Liver (tissue), 9 donors: Measurements from ENCODE around the gene HDAC9. TPM values are rescaled to one million over a fixed set of nuclear protein-coding genes. Genes with fewer than 3 reads are reported as not detected.

Experiments
- DNase-seq: peaks from one replicate; pipeline ENCODE4 v3.0.0-alpha.2; 2017; ENCODE audit warnings: low spot score
- H3K27ac ChIP-seq, 2 donors: one replicate each; pipeline ENCODE4 v1.7.0; 2013; ENCODE audit warnings: inconsistent platforms in 2 of 2, low read length in 2 of 2, control low read depth in 1 of 2, low read depth in 1 of 2, mild to moderate bottlenecking in 1 of 2
- H3K27me3 ChIP-seq, 4 donors: one replicate each; pipeline versions ENCODE4 v1.6.1 to v1.7.0; 2013; ENCODE audit warnings: low read length in 3 of 4, inconsistent platforms in 1 of 4, mild to moderate bottlenecking in 1 of 4, moderate library complexity in 1 of 4; ENCODE audit not compliant: control insufficient read depth in 4 of 4, insufficient read depth in 4 of 4
- H3K36me3 ChIP-seq, 4 donors: one replicate each; pipeline versions ENCODE4 v1.6.1 to v1.7.0; 2013; ENCODE audit warnings: low read length in 3 of 4, mild to moderate bottlenecking in 3 of 4, low read depth in 1 of 4, moderate library complexity in 1 of 4; ENCODE audit not compliant: control insufficient read depth in 4 of 4, insufficient read depth in 3 of 4
- H3K4me1 ChIP-seq, 4 donors: one replicate each; pipeline versions ENCODE4 v1.6.1 to v1.7.0; 2013; ENCODE audit warnings: low read length in 3 of 4, mild to moderate bottlenecking in 3 of 4, moderate library complexity in 1 of 4; ENCODE audit not compliant: control insufficient read depth in 4 of 4, insufficient read depth in 4 of 4
- H3K4me3 ChIP-seq, 3 donors: one replicate each; pipeline versions ENCODE4 v1.6.1 to v1.7.0; 2013; ENCODE audit warnings: low read length in 3 of 3, control low read depth in 1 of 3, low read depth in 1 of 3, mild to moderate bottlenecking in 1 of 3
- H3K9ac ChIP-seq, 2 donors: one replicate each; pipeline ENCODE4 v1.7.0; 2013; ENCODE audit warnings: low read length in 2 of 2, mild to moderate bottlenecking in 2 of 2, moderate library complexity in 2 of 2, control low read depth in 1 of 2, low read depth in 1 of 2
- H3K9me3 ChIP-seq, 4 donors: one replicate each; pipeline versions ENCODE4 v1.6.1 to v1.7.0; 2013; ENCODE audit warnings: low read length in 3 of 4; ENCODE audit not compliant: control insufficient read depth in 4 of 4
- EGR1 ChIP-seq, 2 donors: IDR thresholded peaks; 2 replicates each; pipeline ENCODE4 v1.6.1; 2016 to 2018; ENCODE audit warnings: antibody characterized with exemption in 2 of 2, low read depth in 2 of 2
- FOXA1 ChIP-seq: IDR thresholded peaks from 2 replicates; pipeline ENCODE4 v1.6.1; 2016; ENCODE audit warnings: antibody characterized with exemption
- HNF4A ChIP-seq, 2 donors: conservative IDR thresholded peaks; 2 replicates each; pipeline ENCODE4 v1.6.1; 2016; ENCODE audit warnings: antibody characterized with exemption in 2 of 2, mild to moderate bottlenecking in 2 of 2
- HNF4G ChIP-seq: IDR thresholded peaks from 2 replicates; pipeline ENCODE4 v1.6.1; 2016; ENCODE audit warnings: antibody characterized with exemption
- JUND ChIP-seq, 2 donors: IDR thresholded peaks; 2 replicates each; pipeline ENCODE4 v1.6.1; 2016; ENCODE audit warnings: antibody characterized with exemption in 2 of 2
- NR2F2 ChIP-seq: IDR thresholded peaks from 2 replicates; pipeline ENCODE4 v1.6.1; 2016; ENCODE audit warnings: antibody characterized with exemption
- RXRA ChIP-seq, 2 donors: IDR thresholded peaks; 2 replicates each; pipeline ENCODE4 v1.6.1; 2017 to 2018; ENCODE audit warnings: antibody characterized with exemption in 2 of 2, mild to moderate bottlenecking in 1 of 2
- SP1 ChIP-seq: IDR thresholded peaks from 2 replicates; pipeline ENCODE4 v1.6.1; 2018; ENCODE audit warnings: antibody characterized with exemption, mild to moderate bottlenecking
- TAF1 ChIP-seq: conservative IDR thresholded peaks from 2 replicates; pipeline ENCODE4 v1.6.1; 2016; ENCODE audit warnings: antibody characterized with exemption, mild to moderate bottlenecking
- YY1 ChIP-seq: IDR thresholded peaks from 2 replicates; pipeline ENCODE4 v1.6.1; 2016; ENCODE audit warnings: antibody characterized with exemption, mild to moderate bottlenecking
- WGBS: extraction: QIAGEN DNeasy Blood & Tissue Kit; methylation state at CpG from one replicate; pipeline ENCODE4 v1.1.7; 2013; 5-methylcytosine and 5-hydroxymethylcytosine counted together
- polyA plus RNA-seq, 2 donors: library from polyadenylated mRNA; stranded (reverse) in 1 of 2; unstranded in 1 of 2; fragments of 200-250 nt in 1 of 2; fragments of >200 nt in 1 of 2; fragmentation: Nextera tagmentation in 1 of 2; extraction: Ambion mirVana in 1 of 2; gene quantifications; one replicate each; pipeline versions ENCODE4 v1.2.1 to v1.2.3, GENCODE V29; 2013 to 2015
- total RNA-seq, 2 donors: library from RNA; depleted of rRNA; stranded (reverse); fragments of >200 nt; gene quantifications; one replicate each; pipeline ENCODE4 v1.2.3, GENCODE V29; 2014
- TF ChIP-seq, protein P1 (sequence below): IDR thresholded peaks from 2 replicates; pipeline ENCODE4 v1.6.1; 2016; ENCODE audit warnings: antibody characterized with exemption
- TF ChIP-seq, protein P2 (sequence below): IDR thresholded peaks from 2 replicates; pipeline ENCODE4 v1.6.1; 2016; ENCODE audit warnings: antibody characterized with exemption
- donor health status: healthy.
- donor health status: healthy.
- donor health status: healthy.
- donor health status: healthy.
- donor health status: healthy.

The HDAC9 gene
- total and polyA plus RNA-seq, 4 donors, result 1.0 to 10.1 (median 2.3) TPM

DNA sequence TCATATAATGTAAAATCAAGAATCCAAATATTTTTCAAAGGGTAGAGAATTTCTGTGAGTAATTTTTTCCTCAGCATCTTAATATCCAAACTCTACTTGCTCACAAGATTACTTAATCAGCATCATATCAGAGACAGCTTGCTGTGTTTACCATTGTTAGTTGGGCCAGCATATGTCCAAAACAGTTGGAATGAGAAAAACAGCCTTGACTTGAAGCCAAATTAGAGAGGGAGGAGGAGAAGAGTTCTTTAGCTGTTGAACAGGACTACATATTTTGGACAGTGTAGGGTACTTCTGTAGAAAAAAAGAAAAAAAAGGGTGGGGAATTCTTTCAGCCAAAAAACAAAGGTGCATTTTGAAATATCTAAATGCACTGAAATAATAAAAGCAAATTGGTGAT lies 69.8 kb downstream of the HDAC9 start:
- no peak for TF ChIP-seq NR2F2
- no peak for TF ChIP-seq HNF4A (conservative IDR thresholded peaks at IDR 0.05)
- Histone ChIP-seq H3K4me3 (no peak overlapping the region), H3K9me3 (no peaks in the 10 kb centered on the region), H3K36me3 (no peaks in the 10 kb centered on the region), H3K27me3 (no peaks in the 10 kb centered on the region), H3K9ac (no peak overlapping the region), H3K27ac (no peak overlapping the region), H3K4me1 (no peaks in the 10 kb centered on the region)
- DNase-seq, result no peak

DNA sequence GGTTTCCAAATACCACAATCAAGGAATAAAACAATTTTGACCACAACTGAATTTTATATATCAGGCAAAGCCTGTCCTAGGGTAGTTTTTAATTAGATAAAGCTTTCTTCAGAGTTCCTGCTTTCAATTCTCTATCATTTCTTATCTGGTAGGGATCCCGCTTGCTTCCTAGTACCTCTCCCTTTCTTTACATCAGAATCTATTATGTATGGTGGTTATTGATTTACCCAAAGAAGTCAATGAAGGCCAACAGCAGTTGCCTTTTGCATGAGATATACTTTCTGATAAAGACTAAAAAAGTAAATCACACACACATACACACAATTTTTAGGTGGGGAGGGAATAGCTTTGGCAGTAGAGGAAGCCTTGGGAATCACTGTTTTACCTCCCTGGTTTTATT lies 70.7 kb downstream of the HDAC9 start:
- no peak for DNase-seq
- H3K4me1 ChIP-seq, result no peaks in the 10 kb centered on the region
- no peak for TF ChIP-seq YY1
- TF ChIP-seq, protein P1, sequence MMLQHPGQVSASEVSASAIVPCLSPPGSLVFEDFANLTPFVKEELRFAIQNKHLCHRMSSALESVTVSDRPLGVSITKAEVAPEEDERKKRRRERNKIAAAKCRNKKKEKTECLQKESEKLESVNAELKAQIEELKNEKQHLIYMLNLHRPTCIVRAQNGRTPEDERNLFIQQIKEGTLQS, result no peak
- TF ChIP-seq SP1, result no peak
- TF ChIP-seq RXRA (IDR thresholded peaks at IDR 0.05), result no peak
- TF ChIP-seq, protein P2, sequence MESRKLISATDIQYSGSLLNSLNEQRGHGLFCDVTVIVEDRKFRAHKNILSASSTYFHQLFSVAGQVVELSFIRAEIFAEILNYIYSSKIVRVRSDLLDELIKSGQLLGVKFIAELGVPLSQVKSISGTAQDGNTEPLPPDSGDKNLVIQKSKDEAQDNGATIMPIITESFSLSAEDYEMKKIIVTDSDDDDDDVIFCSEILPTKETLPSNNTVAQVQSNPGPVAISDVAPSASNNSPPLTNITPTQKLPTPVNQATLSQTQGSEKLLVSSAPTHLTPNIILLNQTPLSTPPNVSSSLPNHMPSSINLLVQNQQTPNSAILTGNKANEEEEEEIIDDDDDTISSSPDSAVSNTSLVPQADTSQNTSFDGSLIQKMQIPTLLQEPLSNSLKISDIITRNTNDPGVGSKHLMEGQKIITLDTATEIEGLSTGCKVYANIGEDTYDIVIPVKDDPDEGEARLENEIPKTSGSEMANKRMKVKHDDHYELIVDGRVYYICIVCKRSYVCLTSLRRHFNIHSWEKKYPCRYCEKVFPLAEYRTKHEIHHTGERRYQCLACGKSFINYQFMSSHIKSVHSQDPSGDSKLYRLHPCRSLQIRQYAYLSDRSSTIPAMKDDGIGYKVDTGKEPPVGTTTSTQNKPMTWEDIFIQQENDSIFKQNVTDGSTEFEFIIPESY, result no peak
- no peaks in the 10 kb centered on the region for H3K27me3 ChIP-seq
- no peak overlapping the region for H3K27ac ChIP-seq
- no peaks in the 10 kb centered on the region for H3K9me3 ChIP-seq
- H3K9ac ChIP-seq, result no peak overlapping the region
- H3K4me3 ChIP-seq, result no peak overlapping the region
- H3K36me3 ChIP-seq, result no peaks in the 10 kb centered on the region
- 70% methylated on average over 1 of the region's 1 CpG for WGBS

DNA sequence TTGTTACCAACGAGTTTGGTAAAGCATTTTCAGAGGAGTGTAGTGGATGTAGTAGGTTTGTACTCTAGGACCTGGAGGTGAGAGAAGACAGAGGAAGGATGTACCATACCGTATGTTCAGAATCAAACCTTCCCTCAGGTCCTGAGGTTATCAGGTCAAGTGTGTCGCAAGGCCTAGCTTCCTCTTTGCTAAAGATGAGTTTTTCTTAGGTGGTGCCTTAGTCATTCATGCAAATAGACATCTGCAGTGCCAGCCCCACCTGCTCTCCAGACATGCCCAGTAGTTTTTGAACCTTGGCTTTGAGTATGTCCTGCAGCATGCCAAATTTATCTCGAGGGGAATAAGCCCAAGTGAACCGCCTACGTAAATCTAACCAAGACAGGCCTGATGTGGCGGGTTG lies 71.3 kb downstream of the HDAC9 start:
- DNase-seq, result no peak
- H3K9me3 ChIP-seq, result no peaks in the 10 kb centered on the region
- 82% methylated on average over 7 of the region's 7 CpGs for WGBS
- TF ChIP-seq JUND (IDR thresholded peaks at IDR 0.05), result no peak
- no peak for TF ChIP-seq YY1
- no peak for TF ChIP-seq SP1
- TF ChIP-seq TAF1, result no peak
- TF ChIP-seq RXRA (IDR thresholded peaks at IDR 0.05), result no peak
- TF ChIP-seq EGR1 (IDR thresholded peaks at IDR 0.05; ENCODE audit: low read depth in 2 of 2), result no peak
- no peaks in the 10 kb centered on the region for H3K4me1 ChIP-seq
- H3K27ac ChIP-seq, result no peak overlapping the region
- H3K4me3 ChIP-seq, result no peak overlapping the region
- no peaks in the 10 kb centered on the region for H3K36me3 ChIP-seq
- H3K9ac ChIP-seq, result no peak overlapping the region
- no peaks in the 10 kb centered on the region for H3K27me3 ChIP-seq

DNA sequence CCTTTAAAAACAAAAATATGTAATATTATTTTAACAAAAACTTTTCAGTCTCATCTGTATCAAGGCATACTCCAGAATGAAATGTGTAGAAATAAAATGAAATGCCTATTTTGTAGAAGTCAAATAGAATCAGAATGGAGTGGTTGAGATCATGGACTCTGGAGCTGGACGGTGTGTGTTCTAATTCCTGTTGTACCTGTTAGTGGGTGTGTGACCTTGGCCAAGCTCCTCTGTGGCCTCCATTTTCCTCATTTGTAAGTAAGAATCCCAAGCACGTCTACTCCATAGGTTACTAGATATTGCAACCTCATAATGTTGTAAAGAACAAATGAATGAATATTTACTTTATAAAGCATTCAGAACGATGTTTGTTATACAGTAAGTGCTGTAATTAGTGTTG lies 74.9 kb downstream of the HDAC9 start:
- 73% methylated on average over 3 of the region's 3 CpGs for WGBS
- Histone ChIP-seq H3K36me3 (no peaks in the 10 kb centered on the region), H3K4me1 (no peaks in the 10 kb centered on the region), H3K9me3 (no peaks in the 10 kb centered on the region), H3K4me3 (no peak overlapping the region), H3K27ac (no peak overlapping the region), H3K27me3 (no peaks in the 10 kb centered on the region), H3K9ac (no peak overlapping the region)
- no peak for DNase-seq
- TF ChIP-seq YY1 (no peak), NR2F2 (no peak), FOXA1 (no peak), HNF4A (conservative IDR thresholded peaks at IDR 0.05) (no peak), RXRA (IDR thresholded peaks at IDR 0.05) (no peak), HNF4G (no peak)
- TF ChIP-seq, protein P1, result no peak
